Head of caudate nucleus (tissue), 42 donors: Measurements from ENCODE around the gene DIP2C.

ENCODE experiments used
- DNase-seq, 42 donors: peaks; one replicate each; pipeline versions ENCODE4 v3.0.0 to v3.0.0-alpha.2; 2020 to 2021; ENCODE audit warnings: mixed read lengths in 7 of 42
- intact Hi-C: fragments of 100-400 bp; cut with DNase I; formaldehyde crosslinking; loops from one replicate; pipeline ENCODE4 v1.15.0; 2022

The DIP2C gene

DNA sequence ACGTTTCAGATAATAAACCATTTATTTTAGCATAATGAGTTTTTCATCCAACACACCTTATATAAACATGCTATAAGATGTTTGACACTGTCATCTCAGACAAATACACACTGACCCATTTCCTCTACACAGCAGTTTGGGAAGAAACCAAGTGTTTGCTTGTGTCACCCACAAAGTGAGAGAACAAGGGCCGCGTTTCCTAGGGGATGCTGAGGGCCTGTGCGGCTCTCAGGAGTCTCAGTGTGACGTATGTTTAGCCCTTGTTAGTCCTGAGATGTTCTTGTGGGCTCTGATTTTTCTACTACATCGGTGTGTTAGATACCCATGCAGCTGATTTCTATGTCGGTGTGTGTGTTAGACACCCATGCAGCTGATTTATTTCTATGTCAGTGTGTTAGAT is 266.3 kb downstream of the DIP2C start:
- intact Hi-C loops: no loop called here
- peak in 2 of 42 donors; percentile 16 to 29 for DNase-seq

DNA sequence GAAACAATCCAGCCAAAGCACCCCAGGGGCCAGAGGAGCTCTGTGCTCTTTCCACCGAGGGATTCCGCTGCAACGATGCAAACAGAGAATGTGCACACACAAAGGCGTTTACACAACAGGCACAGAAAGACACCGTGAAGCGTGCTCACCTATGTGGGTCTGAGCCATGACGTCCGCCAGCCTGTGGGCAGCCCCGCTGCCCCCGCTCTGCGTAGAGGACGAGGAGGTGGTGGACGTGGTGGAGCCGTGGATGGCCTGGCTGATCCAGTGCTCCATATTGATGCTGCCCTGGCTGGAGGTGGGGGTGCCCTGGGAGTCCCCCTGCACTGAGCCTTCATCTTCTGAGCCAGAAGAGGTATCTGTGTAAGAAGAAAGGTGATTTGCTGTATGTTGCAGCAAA is 266.8 kb downstream of the DIP2C start:
- DNase-seq: no peak
- intact Hi-C loops: no loop called here

DNA sequence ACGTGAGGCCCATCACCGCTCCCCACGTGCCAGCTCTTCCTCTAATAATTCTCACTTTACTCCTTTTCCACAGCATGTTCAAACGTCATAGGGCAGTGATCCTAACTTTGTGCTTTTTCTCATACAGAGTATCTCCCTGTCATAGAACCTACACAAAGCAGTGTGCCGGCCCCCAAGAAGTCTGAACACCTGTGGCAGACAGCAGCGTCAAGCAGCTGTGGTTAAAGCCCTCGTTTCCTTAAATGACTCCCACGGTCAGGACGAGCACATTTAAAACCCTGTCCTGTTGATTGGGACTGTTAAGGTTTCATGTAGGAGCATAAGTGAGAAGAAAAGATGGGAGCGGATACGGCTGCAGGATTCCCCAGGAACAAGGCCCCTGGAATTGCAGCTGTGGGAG is 267.2 kb downstream of the DIP2C start:
- intact Hi-C loops: no loop called here
- DNase-seq: no peak

DNA sequence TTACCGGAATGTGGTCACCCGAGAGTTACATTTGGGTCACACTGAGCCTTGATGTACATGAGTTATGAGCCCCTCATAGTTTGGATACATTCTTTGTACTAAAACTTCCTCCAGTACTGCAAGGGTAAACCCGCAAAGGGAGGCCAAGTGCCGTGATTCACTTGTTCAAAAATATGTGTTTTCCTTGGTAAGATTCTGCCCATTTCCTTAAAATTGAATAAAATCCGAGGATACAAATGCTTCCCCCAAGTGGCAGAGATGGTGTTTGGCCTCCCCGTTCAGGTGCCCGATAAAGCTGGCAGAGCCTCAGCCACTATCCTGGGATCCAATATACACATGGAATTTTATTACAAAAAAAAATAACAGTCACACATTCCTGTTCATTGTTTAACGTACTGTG is 268.3 kb downstream of the DIP2C start:
- intact Hi-C loops: no loop called here
- no peak for DNase-seq

DNA sequence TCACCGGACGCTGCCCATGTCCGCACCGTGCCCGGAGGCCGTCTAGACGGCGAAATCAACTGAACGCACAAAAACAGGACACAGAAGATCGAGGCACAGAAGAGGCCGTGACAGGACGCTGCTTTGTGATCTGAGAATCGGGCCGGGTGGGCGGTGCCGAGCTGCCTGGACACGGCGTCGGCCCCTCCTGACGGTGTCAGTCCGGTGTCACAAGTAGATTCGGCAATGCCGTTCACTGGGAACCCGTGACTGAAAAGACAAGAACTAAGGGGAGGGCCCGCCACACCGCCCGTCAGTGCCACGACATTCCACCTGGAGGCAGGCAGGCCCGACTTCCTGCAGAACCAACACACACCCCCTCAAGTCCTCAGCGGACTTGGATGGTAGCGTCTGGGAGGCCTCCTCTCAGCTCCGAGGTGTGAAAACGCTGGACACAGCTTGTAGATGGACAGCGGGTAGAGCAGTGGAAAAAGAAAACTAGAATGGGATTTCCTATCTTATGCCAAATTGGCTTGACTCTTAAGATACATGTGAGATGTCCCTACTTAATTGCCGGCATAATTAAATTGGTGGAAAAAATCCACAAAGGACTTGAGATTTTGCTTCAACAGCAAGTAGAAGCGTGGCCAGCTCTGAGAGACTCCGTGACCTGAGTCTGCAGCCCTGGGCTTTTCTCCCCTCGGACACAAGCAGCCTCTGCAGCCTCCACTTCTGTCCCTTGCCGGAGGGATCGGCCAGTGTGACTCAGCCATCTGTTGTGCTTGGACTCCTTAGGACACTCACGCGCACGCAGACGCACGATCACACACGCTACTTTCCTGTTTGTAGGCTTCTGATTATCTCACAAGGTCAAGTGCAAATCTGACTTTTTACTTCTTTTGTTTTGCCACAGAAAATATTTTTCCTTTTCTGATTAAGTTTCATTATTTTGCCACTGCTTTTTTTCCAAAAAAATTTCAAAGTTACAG is 269.0 kb downstream of the DIP2C start:
- intact Hi-C loops: no loop called here
- DNase-seq: peak in 1 of 42 donors; percentile 47

DNA sequence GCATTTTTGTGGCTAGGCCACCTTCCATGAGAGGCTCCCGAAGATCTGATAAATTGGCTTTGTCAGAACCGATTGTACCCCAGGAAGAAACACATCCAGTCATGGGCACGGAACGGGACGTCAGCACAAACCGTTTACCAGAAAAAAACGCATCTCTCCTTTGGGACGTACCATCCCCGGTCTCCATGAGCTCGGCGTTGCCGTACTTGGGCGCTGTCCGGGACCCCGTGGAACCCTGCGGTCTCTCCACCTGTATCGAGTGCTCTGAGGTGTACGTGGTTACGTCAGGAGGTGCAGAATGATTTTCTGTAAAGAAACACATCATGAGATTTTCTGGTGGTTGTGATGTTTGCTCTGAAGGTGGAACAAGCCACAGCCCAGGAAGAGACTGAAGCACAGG is 270.6 kb downstream of the DIP2C start:
- intact Hi-C loops: no loop called here
- no peak for DNase-seq

DNA sequence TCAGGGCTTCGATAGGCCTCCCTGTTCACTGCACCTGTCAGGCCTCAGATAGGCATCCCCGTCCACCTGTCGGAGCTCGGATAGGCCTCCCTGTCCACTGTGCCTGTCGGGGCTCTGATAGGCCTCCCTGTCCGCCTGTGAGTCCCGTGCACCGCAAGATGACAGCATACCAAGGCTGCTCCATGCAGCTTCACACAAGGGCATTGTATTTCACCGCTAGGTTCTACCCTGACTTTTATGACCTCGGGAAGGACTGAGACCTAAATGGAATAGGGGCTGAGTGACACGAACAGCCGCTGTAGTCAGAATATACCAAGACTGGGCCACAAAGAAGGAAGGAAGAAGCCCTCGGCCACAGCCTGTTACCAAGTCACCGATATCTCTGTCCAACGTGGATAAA is 271.2 kb downstream of the DIP2C start:
- no peak for DNase-seq
- intact Hi-C loops: no loop called here

DNA sequence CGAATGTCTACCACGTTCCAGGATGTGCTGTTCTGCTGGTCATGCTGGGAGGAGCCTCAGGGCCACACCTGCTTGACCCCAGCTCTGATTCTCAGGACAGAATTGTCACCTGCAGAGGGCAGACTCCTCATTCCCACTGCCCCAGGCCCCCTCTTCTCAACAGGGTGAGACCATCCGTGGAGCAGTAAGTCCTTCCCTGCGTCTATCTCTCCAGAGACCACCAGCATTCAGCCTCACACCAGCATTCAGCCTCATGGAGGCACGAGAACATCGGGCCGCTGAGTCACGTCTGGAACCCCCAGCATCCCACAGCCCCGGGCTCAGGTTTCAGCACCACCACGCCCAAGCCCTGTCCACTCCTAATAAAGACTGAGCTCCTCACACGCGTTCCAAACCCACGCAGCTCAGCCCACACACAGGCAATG is 273.4 kb downstream of the DIP2C start:
- no peak for DNase-seq
- intact Hi-C loops: no loop called here

DNA sequence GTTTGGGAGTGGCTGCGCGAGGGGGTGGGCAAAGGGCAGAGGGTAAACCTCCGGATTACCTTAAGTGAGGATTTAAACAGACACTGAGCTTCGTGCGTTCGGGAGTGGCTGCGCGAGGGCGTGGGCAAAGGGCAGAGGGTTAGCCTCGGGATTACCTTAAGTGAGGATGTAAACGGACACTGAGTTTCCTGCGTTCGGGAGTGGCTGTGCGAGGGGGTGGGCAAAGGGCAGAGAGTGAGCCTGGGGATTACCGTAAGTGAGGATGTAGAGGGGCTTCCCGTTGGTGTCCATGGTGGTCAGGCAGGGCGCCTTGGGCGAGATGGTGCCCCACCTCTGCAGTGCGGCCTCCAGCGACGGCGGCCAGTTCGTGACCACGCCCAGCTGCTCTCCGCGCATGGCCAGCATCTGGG is 275.8 kb downstream of the DIP2C start:
- DNase-seq: no peak
- intact Hi-C loops: no loop called here

DNA sequence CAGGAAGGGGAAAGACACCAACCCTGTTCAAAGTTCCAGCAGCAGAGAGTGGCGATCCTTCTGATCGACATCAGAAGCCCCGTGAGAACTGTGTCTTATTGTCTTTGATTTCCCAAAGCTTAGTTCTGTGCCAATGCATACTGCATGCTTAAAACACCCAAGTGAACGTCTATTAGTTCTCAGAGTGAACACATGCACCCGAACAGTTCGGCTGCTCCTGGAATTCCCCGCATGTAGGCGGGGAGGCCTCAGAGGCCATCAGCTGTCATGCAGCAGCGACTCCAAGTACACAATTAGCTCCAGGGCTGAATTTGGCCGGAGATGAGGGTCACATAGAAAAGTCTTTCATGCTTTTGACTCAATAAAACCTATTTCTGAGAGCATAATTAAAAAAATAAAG is 277.4 kb downstream of the DIP2C start:
- intact Hi-C loops: no loop called here
- DNase-seq: no peak

DNA sequence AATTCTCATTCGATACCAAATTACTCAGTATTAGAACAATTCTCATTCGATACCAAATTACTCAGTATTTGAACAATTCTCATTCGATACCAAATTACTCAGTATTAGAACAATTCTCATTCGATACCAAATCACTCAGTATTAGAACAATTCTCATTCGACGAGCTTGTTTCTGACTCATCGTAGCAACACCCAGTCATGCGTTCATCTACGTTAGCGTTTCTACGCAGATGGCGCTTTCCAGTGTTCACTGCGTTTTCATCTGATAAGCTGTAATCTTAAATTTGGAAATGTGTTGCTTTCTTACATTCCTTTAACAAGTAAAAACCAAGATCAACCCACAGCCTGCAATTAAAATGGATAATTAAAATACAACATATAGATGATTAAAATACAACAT is 277.9 kb downstream of the DIP2C start:
- intact Hi-C loops: no loop called here
- DNase-seq: peak in 1 of 42 donors; percentile 18

DNA sequence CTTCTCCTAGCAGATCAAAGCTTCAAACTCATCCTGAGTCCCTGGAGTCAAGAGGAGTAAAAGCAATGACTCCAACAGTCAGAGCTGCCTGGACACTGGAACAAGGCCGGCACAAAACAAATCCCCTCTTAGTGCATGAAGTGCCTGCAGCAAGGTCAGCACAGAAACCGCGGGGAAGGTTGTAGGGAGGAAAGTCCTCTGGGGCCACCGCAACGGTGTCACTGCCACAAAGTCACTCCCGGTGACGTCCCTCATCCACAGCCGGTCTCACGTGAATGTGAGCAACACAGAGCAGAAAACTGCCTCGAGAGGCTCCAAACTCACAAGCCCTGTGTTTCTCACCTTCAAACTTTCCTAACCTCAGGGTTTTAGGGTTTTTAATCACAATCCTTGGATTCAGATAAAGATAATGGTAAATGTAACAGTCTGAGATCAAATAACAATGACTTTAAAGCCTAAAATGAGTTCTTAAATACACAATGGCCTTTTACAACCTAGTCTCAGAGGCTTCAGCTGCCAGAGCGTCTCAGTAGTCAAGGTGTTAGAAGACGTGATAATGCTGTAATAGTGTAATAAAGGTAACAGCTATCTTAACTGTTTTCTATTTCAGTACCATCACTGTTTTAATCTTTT is 279.9 kb downstream of the DIP2C start:
- no peak for DNase-seq

DNA sequence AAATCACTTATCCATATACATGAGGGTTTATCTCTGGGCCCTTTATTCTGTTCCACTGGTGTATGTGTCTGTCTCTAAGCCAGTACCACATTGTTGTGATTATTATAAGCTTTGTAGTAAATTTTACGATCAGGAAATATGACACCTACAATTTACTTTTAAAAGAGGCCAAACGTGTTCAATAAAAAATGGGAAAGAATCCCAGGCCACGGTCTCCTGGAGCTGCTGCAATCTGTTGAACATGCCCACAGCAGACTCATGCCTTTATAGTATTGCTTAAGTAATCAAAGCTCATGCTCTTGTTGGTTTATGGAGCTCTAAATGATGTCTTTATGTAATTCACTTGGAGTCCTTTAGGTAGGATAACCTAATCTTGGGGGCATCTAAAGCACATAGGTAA is 281.2 kb downstream of the DIP2C start:
- DNase-seq: no peak
- intact Hi-C loops: no loop called here

More for the DNA sequence above, 279.9 kb downstream of the DIP2C start:
- intact Hi-C loops: no loop called here

DNA sequence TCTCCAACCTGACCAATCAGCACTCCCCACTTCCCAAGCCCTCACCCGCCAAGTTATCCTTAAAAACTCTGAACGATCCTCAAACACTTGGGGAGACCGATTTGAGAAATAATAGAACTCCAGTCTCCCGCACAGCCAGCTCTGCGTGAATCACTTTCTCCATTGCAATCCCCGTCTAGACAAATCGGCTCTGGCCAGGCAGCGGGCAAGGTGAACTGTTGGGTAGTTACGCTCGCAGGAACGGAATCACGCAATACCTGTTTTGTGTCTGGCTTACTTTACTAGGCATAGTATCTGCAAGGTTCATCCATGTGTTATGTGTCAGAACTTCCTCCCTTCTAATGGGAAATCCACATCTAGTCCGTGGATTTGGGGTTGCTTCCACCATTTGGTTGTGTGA is 282.5 kb downstream of the DIP2C start:
- intact Hi-C loops: no loop called here
- DNase-seq: no peak

DNA sequence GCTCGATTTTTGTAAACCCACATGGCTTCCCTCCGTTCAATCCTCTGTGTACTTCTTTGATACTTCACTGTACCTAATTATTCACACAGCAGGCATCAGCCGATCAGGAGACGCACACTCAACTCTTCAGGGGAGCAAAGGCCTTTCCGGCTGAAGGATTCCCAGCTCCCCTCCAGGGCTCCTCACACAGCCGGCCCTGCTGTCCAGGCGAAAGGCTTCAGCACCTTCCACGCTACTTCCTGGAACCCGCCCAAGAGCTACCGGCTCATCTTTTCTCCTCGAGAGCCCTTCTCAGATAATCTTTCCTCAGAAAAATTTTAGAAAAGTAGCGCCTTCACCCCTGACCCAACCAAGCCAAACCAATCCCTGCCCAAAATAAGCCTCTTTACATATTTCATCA is 283.8 kb downstream of the DIP2C start:
- no peak for DNase-seq

DNA sequence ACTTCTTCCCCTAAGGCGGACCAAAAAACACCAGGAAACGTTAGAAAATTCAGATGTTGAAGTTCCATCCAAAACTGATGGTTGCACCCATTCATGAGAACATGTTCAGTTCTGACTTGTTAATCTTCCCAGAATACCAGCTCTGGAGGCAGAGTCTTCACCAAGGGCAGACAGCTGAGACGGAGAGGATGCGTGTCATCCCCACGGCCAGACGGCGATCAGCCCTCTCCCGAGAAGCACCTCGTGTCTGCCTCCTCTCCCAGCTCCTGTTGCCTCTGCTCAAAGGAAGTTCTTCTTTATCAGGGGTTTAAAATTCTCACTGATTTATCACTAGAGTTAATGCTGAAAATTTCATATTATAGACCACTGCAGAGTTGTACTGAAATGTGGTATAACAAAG is 284.5 kb downstream of the DIP2C start:
- DNase-seq: peak in 1 of 42 donors; percentile 32
- intact Hi-C loops: no loop called here

More for the DNA sequence above, 283.8 kb downstream of the DIP2C start:
- intact Hi-C loops: no loop called here

DNA sequence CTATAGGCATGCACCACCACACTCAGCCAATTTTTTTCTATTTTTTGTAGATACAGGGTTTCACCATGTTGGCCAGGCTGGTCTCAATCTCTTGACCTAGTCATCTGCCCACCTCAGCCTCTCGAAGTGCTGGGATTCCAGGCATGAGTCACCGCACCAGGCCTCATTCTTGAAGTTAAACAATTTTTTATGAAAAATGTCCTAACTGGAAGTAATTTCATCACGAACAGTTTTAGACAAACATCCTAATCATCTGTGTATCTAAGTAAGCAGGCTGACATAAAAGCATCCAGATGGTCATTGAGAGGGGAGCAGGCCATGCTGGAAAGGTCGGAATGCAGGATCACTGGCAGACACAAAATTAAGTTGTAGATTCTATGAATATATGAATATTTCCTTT is 285.1 kb downstream of the DIP2C start:
- intact Hi-C loops: no loop called here
- peak in 1 of 42 donors; percentile 14 for DNase-seq

DNA sequence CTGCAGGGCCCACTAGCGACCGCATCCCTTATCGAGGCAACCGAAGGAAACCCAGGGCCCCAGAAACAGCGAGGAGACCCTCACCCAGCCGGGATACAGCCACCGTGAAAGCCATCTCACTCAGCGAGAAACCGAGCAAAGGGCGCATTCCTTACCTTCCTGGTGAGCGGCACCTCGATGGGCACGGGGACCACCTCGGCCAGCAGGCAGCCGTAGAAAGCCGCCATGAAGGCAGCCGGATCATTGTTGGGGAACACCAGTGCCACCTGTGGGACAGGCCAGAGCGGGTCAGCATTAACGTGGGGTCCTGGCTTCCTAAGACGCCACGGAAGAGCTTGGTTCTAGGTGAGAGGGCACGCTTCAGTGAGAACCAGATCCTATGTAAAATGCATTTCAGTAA is 290.5 kb downstream of the DIP2C start:
- DNase-seq: peak in 3 of 42 donors; percentile 13 to 19 (median 16)
- intact Hi-C loops: no loop called here

DNA sequence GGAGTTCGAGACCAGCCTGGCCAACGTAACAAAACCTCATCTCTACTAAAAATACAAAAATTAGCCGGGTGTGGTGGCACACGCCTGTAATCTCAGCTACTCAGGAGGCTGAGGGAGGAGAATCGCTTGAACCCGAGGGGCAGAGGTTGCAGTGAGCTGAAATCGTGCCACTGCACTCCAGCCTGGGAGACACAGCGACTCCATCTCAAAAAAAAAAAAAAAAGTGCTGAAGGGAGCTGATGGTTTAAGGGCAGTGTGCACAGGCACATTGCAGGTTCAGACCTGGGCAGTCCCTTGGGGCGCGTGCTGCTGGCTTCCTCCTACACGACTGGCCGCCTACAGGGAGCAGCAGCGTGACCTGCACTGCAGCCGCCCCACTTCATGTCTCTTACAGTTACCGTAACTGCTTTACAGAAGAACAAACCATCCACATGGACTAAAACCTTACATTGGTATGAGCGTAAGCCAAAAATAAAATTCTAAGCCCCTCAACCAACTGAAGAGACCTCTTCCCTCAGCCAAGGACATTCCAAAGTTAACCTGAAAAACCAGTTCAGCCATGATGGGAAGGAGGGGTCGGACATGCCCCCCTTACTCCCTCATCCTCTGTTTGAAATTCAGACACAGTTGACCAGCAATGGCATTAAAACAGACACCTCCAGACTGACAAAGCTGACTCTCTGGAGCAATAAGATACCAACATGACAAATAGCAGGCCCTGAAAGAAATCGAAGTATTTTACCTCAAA is 292.0 kb downstream of the DIP2C start:
- intact Hi-C loops: no loop called here
- DNase-seq: peak in 3 of 42 donors; percentile 16 to 24 (median 18)
